Vagina (tissue), 2 donors: ENCODE data around the gene STK24.

Experiments
- CTCF ChIP-seq, 3 experiments: fragments of 450-650 bp in 2 of 3; fragments of 200-600 bp in 1 of 3; sonication (generic) in 1 of 3; IDR thresholded peaks; one replicate each; pipeline ENCODE4 v1.5.1; 2017 to 2019; ENCODE audit warnings: antibody characterized with exemption in 3 of 3, mild to moderate bottlenecking in 2 of 3, moderate library complexity in 2 of 3
- POLR2A ChIP-seq, 2 donors: fragments of 450-650 bp; IDR thresholded peaks; one replicate each; pipeline ENCODE4 v1.6.1; 2017; ENCODE audit warnings: antibody characterized with exemption in 2 of 2, mild to moderate bottlenecking in 2 of 2, moderate library complexity in 2 of 2

GRCh38 chr13:98452851-98453843, 123.8 kb downstream of the STK24 start:
- TF ChIP-seq CTCF (IDR thresholded peaks at IDR 0.05) (no peak), POLR2A (IDR thresholded peaks at IDR 0.05) (no peak)
